Measurements from ENCODE around the gene MSX2.
A peak's percentile ranks its signal among the peaks of the same experiment; 100 is the strongest.

Gene MSX2

DNA sequence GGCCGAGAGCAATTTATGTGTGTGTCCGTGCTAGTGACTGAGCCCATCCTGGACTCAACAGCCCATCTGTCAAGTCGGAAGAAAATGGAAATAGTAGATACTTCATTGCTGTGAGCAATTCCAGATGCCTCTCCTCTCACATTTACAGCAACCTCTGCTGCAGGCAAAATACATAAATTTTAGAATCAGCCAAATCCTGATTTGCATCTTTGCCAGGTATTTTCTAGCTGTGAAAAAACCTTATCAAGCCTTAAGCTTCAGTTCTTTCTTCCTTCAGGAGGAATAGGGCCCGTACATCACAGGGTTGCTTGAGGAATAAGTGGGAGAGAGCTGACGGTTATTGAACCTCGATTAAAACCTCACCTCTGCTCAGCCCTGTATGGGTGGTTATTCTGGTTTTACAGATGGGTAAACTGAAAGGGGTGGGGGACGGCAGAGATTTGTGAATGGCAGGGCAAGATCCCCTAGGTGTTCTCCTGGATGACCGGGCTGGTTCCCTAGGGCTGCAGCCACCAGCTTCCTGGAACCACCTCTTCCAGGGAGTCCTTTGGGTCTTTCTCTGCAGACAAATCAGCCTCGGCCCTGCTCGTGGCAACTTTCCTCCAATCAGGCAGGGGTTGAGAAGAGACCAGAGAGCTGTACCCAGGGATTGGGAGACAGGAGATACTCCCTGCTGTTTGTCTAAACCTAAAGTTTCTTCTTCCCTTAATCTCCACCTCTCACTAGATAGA is 5.3 kb upstream of the MSX2 start:
- no peak for DNase-seq (ENCODE audit: low spot score)

DNA sequence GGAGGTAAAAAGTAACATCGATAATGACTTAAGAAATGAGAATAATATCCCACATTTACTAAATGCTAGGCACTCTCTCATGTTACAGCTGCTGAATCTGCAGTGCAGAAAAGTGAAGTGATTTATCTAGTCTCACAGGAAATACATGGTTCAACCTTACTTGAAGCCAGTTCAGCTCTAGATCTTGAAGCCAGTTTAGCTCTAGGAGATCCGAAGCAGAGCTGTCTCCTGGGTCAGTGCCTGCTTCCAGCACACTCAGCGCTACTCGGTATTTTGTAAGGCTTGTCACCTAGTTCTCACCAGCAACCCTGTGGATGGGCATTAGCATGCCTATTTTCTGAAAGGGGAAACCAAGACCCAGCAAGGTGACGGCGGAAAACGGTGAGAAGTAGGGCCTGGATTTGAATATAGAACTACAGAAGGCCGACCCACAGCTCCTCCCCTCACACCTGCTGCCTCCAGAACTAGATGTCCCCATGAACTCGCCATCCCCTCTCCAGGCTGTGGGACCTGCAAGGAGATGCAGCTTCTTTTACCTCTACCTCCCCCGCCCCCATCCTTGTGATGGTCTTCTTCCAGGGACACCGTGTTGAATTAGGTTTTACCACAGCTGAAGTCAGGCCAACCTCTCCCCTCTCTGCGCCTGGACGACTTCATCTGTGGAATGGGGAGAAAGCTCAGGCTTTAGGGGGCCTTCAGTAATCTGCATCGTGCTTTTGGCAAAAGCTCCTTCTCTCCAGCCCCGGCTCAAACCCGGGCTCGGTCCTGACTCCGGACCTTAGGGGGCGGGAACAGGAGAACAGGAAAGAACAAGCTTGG is 4.4 kb upstream of the MSX2 start:
- DNase-seq (ENCODE audit: low spot score) = no peak

DNA sequence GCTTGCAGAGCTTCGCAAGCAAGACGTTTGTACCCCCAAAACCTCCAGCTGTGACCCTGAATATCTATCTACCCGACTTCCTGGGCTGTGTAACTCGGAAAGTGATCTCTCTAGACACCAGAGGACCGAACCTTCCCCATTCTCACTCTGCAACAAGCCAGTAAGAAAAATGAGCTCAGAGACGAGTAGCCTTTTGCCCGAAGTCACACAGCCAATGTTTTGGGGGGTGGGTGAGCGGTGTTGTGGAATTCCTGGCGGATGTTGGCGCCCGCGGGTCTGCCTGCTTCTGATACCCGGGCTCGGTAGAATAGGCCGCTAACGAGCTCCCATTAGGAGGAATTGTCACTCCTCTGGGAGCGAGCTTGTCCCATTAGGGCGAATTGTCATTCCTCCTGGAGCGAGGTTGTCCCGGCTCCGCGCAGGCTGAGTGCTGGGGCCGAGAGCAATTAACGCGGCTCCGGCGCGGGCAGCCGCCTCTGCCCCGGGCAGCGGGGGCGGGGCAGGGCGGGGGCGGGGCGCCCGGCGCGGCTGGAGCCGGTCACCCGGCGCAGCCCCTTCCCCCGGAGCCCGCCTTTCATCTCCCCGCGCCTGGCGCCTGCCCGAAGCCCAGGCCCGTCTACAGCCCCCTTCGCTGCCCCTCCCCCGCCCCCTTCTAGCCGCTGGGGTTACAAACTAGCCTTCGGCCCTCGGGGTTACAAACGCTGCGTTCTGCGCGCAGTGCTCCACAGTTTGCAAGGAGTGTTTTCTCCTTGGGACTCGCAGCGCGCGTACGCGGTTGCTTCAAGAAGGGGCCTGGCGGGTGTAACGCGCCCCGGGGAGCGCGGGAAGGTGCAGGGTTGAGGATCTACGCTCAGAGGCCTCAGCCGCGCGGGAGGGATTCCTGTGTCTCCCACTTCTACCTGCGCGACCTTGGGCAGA is 3.5 kb upstream of the MSX2 start:
- peak; percentile 62 for DNase-seq (ENCODE audit: low spot score)

DNA sequence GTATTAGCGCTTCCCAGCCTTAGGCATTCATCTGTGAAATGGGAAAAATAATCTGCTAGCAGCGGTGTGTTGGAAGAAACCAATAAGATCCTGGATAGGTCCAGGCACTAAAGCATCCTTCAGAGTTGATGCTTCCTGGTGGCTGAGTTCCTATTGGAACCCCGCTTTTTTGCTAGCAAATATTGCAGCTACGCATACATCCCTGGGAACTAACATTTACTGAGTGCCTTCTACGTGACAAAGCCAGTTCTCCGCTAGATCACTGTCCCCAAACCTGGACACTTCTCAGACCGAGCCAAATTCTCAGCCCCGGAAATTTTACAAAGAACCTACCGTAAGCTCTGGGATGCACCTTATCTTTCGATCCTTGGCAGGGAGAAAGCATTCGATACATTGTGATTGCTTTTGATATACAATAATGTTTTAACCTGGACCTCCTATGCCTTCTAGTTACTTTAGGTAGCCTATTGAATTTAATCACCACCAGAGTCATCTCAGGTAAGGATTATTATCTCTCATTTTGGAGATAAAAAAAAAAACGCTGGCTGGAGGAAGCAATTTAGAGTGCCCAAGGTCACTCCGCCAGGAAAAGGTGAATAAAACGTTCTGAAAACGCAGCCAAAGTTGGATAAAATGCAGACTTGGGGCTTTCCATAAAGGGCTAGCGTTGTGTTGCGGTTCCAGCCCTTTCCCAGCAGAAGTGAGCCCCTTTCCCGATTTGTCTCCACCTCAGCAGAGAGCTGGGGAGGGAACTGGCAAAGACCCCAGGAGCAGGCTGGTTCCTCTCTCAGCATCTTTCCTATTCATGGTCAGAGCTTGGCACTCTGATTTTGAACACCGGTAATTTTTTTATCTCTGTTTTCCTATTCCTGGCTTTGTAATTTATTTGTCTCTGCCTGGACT is 2.6 kb upstream of the MSX2 start:
- no peak for DNase-seq (ENCODE audit: low spot score)

DNA sequence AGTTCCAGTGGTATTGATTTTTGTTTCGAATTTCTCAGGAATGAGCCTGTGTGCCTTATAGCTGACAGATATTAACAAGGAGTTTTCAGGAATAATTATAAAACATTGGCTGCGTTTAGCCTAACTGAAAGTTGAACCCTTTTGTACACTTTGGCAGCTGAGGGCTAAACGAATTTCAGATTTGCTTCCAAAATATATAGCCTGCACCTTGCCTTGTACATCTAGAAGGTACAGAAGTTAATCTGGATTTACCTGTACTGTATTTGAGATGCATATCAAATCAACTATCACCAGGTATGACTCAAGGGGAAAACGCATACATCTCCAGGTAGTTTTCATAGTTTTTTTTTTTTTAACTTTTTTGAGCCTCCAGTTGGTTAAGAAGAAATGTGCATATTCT is 1.9 kb upstream of the MSX2 start:
- no peak for DNase-seq (ENCODE audit: low spot score)

DNA sequence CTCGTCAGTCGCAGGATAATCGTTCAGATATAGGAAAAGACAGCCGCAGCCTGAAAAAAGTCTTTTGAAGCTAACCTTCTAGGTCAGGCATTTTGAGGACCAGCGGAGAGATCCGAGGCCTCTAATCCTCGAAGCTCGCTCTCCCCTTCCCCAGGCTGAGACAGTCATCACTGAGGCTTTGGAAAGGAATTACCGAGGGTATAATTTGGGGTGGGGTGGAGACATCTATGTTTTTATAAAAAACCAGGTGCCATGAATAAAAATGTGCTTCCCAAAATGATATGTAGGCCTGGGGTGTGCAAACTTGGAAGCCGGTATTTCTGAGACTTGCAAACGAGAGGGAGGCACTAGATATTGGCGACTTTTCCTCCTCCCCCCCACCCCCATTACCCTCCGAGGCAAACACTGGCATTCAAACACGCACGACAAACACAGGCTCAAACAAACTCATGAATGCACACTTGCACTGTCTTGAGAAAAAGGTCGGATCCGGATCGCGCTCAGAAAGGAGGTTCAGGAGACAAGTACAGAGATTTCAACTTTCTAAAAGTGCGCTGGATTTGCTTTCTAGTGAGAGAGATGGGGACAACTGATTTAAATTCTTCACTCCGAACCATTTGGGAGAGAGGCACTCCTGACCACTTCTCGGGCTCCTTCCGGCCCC is 935 bp upstream of the MSX2 start:
- DNase-seq (ENCODE audit: low spot score) = no peak

DNA sequence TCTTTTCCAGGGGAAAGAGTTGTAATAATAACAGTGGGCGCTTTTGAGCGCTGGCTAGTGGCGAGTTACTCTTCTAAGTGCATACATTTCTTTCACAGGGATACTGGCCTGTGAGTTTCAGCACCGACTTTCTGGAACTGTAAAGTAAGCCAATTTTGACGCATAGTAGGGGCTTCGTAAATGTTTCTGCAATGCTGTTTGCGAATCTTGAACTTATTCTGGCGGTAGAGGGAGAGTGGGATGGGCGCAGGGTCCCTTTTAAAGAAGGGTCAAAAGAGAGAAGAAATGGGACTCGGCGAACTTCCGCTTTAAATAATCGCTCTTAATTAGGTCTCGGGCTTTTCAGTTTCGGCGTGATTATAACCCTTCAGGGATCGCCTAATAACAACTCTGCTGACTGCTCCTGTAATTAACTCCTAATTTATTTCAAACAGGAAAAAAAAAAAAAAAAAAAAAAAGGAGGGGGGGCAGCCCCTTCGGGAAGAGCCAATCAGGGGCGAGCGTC is 351 bp upstream of the MSX2 start:
- no peak for DNase-seq (ENCODE audit: low spot score)

DNA sequence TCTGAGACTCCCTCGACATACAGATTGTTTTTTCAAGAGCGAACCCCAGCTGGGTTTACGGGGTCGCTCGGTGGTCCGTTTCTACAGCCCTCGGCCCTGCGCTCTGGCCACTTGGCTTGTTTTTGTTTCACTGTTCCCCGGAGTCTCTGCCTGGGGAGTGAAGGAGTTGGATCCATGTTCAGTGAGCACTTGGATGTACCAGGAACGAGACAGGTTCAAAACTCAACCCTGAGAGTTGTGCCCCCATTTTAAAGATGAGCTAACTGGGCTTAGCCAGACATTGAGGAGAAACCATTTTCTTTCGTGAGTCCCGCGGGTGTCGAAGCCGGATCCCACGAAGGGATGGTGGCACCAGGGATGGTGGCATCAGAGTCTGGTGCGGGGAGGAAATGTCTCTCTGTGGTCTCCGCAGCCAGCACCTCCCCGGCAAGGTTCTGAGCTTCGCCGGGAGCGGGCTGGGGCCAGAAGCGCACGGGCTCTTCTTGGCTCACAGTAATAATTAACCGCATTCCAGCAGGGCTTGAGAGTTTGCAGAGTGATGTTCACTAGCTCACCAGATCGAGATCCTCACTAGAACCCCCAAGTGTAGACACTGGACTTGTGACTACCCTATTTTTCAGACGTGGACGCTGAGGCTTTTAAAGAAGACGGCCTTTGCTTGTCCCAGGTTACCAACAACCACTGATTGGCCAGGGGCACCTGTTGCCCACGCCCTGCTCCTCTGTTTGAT is 1.0 kb downstream of the MSX2 start:
- no peak for DNase-seq (ENCODE audit: low spot score)

DNA sequence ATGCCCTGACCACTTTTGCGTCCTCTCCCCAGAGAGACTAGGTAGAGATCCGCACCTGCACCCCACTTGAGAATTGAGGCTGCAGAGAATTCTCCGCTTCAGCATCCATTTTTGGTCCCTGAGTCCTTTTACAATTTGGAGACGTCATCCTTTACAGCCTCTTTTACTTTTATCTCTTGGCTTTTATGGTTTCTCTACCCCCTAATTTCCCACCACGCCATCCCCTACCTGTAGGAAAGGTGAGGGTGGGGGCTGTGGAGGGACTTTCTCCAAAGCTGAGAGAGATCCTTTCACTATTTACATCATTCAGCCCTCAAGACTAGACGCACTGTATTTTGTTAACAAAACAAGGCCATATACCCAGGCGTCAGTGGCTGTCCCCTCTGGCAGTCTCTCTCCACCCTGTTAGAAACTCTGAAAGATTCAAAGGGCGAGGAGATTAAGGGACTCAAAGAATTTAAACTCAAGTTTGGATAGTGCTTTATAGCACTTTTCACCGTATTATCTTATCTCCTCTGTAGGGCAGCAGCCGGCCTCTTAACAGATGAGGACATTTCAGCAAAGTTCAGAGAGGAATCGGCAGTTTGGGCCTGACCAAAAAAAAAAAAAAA is 1.7 kb downstream of the MSX2 start:
- no peak for DNase-seq (ENCODE audit: low spot score)

DNA sequence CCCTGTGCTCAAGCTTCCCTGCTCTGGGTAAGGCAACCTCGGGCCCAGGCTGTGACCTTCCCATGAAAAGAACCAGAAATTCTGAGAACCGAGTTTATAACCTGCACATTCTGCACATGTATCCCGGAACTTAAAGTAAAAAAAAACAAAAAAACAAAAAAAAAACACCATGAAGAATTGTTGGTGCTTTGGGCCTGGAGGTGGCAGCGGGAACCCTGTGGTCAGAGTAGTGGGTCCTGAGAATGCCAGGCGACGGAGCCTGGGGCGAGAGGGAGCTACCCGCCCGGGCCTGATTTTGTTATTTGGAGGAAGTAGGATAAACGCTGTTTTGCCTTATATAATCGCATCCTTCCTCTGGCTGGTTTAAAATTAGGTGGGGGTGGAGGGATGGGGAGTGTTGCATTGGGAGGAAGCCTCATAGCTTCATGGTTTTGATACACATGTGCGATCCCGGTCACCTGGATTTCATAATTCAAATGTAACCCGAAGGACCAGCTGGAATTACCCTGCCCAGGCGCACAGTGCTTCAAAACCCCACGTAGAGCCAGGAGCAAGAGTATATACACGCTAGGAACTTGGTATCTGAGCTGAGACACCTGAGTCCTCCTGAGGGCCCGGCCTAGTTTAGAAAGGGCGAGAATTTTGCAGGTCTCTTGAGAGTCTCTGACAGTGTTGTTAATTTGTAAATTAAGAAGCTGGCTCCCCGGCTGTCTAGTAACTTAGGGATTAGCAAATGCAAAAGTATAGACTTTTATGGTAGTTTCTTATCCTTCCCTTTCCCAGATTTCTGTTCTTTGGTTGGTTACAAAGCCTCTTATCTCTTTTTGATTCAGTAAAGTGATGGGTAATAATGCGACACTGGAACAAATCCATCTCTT is 2.8 kb downstream of the MSX2 start:
- DNase-seq (ENCODE audit: low spot score) = no peak

DNA sequence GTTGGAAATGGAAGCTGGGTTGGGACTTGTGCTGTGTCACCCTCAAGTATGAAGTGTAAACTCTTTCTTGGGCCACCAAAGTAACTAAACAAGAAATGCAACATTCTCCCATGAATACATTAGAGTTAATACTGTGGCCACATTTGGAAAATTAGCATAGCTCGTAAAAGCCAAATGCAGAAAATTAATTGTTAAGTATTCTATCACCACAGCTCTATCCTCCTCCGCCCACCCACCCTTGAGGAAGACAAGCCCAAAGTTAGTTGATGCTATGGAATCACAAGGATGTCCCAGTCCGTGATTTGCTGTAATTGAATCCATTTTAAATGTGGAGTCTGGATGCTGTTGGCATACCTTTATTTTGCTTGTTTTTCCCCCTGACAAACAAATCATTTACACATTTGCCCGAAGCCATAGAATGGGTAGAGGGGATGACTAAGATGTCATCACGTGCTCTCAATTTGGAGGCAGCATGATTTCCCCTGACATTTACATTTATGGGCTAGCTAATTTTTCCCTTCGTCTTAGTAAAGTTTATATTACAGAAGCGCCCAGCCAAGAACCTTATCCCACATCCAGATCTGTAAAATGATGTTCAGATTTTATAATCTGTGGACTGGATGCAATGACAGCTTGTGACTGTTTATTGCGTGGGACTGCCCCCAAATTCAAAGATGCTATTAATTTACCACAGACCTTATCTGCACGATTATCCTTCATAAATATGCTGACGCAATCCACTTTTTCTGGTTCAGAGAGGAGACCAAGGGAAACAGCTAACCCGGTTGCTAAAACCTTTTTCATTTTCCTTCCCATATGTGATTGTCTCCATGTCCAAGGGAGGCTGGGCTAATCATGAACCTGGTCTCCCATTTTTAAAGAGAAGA is 3.7 kb downstream of the MSX2 start:
- DNase-seq (ENCODE audit: low spot score) = no peak

DNA sequence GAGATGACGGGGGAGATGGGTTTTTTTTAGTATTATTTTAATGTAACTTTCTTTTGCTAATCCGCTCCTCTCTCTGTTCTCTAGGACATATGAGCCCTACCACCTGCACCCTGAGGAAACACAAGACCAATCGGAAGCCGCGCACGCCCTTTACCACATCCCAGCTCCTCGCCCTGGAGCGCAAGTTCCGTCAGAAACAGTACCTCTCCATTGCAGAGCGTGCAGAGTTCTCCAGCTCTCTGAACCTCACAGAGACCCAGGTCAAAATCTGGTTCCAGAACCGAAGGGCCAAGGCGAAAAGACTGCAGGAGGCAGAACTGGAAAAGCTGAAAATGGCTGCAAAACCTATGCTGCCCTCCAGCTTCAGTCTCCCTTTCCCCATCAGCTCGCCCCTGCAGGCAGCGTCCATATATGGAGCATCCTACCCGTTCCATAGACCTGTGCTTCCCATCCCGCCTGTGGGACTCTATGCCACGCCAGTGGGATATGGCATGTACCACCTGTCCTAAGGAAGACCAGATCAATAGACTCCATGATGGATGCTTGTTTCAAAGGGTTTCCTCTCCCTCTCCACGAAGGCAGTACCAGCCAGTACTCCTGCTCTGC is 4.8 kb downstream of the MSX2 start:
- no peak for DNase-seq (ENCODE audit: low spot score)

DNA sequence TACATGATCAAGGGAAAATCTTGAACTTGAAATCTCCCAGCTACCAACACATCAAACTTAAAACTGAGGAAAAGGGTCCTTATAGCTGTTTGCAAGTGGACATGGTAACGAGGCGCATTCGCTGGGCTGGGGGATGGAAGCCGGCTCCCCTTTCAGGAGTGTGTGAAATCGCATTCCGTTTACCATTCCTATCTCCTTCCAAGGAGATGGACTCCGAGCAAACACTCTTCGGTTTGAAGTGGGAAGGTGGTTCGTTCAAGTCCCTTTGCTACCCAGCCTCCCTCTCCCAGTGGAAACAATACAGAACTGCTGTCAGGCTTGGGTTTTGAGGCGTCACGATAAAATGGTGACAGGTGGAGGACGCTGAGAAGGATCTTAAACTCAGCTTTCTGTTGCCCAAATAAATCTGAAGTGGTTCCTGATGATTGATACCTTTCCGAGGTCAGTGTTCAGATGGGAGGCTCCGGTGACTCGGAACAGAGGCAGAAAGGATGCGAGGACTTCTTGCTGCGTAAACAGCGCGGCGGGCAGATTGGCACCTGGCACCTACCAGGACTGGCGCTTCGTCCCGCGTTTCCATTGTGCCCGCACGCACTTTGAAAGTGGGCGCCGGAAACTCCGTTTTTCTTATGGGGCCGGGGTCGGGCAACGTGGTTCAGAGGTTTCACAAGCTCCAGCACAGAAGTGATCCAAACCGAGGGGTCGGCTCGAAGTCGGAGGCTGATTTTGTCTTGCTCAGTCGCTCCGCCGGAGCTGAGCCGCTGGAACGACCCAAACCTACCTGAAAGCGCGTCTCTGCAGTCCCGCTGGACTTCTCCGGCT is 7.0 kb downstream of the MSX2 start:
- no peak for DNase-seq (ENCODE audit: low spot score)

DNA sequence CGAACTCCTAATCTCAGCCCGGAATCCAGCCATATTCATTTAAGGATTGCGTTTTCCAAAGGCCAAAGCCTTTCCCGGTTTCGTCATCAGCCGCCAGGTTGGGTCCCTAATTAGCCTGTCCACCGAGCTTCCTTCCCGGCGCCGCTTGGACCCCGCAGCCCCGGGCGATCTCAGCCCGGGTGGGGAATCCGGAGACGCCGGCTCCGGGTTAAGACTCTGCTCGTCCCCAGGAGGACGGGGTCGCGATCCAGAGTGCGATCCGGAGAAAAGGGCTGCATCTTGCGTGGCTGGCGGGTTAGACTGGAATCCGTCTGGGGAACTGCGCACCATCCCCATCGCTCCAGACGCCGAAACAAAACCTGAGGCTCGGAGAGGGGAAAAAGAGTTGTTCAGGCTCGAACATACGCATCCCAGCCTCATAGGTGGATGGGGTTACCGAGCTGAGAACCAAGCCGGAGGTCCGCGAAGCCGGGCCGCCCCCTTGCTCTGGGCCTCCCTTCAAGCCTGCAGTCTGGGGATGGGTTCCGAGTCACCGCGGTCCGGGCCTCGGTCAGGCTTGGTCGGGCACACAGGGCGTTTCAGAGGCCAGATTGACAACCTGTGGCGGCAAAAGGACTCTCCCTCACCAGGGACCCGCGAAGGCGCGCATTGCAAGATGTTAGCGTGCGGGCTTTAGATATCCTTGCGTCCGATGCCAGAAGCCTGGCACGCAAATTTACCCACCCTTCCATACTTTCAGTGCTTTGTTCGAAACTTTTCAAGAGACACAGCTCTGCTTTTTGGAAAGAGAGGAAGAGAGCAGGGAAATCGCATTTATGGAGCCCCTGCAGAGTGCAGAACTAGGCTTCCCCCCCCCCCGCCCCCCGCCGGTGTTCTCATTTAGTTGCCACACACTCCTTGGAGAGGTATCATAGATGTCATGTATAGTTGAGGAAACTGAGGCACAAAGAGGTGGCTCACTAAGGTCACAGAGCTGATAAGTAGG is 7.9 kb downstream of the MSX2 start:
- DNase-seq (ENCODE audit: low spot score) = no peak

DNA sequence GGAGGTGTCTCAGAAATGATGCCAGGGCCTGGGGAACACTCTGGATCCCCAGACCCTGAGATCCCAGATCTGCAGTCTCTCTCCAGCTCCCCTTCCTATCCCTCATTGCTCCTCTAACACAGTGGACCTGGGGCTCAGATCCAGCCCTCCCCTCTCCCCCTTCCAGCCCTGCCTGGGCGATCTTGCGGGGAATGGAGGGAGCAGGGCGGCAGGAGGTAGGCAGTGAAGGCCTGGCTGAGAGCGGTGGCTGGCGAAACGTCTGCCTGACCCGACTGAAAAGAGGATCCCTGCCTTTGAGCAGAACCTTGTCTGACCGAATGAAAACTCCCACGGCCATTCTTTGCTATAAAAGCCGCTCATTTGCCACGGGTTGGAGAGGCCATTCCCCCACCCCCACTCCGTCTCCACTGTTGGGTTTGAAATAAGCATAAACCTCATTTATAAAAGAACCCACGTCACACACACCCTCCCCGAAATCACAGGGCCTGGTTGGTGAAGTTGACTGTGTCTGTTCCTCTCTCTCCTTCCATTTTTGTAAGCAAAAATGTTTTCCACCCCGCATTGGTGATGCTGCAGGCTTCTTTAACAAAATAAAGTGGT is 8.8 kb downstream of the MSX2 start:
- DNase-seq (ENCODE audit: low spot score) = no peak

Measured in D341Med (cell line).